H1 (cell line): Measurements from ENCODE around the gene ANK2. TPM values are rescaled to one million over a fixed set of nuclear protein-coding genes. Genes with fewer than 3 reads are reported as not detected.

ENCODE experiments used
- NANOG ChIP-seq: IDR thresholded peaks from 2 replicates; pipeline ENCODE4 v1.6.1; 2011; ENCODE audit warnings: low read length, low read depth, mild to moderate bottlenecking, inconsistent platforms; ENCODE audit not compliant: insufficient read depth, poor library complexity, severe bottlenecking
- polyA plus RNA-seq, 7 experiments: library from polyadenylated mRNA; depleted of rRNA in 3 of 7; stranded (reverse) in 5 of 7; unstranded in 2 of 7; fragments of >200 nt in 5 of 7; fragments of 200-250 nt in 2 of 7; gene quantifications; 1 replicate in 5 of 7; 2 replicates in 1 of 7; 4 replicates in 1 of 7; pipeline versions ENCODE4 v1.2.1 to v1.2.3, GENCODE V29; 2011 to 2013; ENCODE audit warnings: missing spikeins in 2 of 7, mixed read lengths in 2 of 7
- total RNA-seq: library from RNA; stranded (reverse); fragmentation: NEBNext Ultra II Directional; extraction: Animal tissue kit (Norgen Biotek cat#: 25700); gene quantifications from 2 replicates; pipeline ENCODE4 v1.2.1, GENCODE V29; 2021

Gene ANK2
- total and polyA plus RNA-seq, 2 of the 8 experiments (the other 6 are each of a cell fraction or from before 2014, with no cell fraction given), result 14.2 to 35.1 TPM

DNA sequence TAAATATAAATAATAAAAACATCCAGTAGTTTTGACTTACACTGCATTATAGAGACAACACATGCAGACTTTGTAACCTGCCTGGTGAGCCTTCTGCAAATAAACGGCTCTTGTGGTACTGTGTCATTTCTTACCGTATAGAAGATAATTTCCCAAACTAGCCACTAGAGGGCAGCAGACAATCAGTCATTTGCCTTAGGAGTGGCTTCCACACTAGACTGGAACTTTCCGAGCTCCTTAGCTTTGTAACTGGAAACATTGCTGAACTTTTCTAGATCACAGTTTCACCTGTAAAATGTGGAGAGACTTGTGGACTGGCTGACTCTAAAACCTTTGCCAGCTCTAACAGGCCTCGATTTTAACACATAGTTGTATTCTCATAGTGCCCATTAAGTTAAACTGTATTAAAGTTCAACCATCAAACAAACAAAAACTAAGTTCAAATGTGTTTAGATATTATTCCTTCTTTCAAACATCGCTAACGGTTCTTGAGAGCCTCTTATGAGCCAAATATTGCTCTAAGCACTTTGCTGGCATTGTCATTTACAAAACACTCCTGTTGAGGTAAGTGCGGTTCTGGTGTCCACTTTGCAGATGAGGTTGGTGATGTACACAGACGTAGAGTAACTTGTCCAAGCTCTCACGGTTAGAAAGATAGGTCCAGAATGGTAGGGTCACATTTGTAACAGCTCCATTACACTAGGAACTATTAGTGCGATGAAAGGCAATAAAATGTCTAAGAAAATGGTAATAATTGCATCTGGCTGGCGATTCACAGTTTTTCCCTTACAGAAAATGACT lies 345.5 kb downstream of the ANK2 start (continued):
- TF ChIP-seq NANOG, result no peak
